ENCODE measurements around the gene KLHL29.

KLHL29 gene

GRCh38 chr2:23695890-23696751 lies 311.1 kb downstream of the KLHL29 start:
- DNase-seq (ENCODE audit: low read depth), result no peak

- no peak for DNase-seq (ENCODE audit: low read depth)
Measured at GRCh38 chr2:23696752-23697045, 311.7 kb downstream of the KLHL29 start.

GRCh38 chr2:23697256-23698075 lies 312.5 kb downstream of the KLHL29 start:
- DNase-seq (ENCODE audit: low read depth), result no peak

GRCh38 chr2:23698116-23698693 lies 313.2 kb downstream of the KLHL29 start:
- DNase-seq (ENCODE audit: low read depth), result no peak

GRCh38 chr2:23698721-23699579 lies 314.0 kb downstream of the KLHL29 start:
- no peak for DNase-seq (ENCODE audit: low read depth)

DNA sequence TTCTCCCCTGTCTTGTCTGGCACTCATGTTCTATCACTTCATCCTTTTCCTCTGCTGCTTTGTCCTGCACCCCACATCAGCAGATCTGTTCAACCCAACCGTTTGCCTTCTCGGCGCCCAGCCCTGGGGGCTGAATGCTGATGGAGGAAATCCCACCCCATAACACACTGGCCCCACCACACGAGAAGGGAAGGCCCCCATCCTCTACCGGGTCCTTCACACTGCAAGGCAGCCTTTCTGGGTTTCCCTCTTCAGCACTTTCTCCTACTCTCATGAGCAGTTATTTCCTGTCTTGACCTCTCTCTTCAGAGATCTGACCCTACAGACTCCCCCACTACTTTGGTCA lies 314.6 kb downstream of the KLHL29 start:
- DNase-seq (ENCODE audit: low read depth), result no peak

GRCh38 chr2:23700627-23701026 lies 315.6 kb downstream of the KLHL29 start:
- DNase-seq (ENCODE audit: low read depth), result no peak

- no peak for DNase-seq (ENCODE audit: low read depth)
Measured at GRCh38 chr2:23703037-23703582, 318.1 kb downstream of the KLHL29 start.

- DNase-seq (ENCODE audit: low read depth), result no peak
Measured at GRCh38 chr2:23703583-23704385, 318.8 kb downstream of the KLHL29 start.

DNA sequence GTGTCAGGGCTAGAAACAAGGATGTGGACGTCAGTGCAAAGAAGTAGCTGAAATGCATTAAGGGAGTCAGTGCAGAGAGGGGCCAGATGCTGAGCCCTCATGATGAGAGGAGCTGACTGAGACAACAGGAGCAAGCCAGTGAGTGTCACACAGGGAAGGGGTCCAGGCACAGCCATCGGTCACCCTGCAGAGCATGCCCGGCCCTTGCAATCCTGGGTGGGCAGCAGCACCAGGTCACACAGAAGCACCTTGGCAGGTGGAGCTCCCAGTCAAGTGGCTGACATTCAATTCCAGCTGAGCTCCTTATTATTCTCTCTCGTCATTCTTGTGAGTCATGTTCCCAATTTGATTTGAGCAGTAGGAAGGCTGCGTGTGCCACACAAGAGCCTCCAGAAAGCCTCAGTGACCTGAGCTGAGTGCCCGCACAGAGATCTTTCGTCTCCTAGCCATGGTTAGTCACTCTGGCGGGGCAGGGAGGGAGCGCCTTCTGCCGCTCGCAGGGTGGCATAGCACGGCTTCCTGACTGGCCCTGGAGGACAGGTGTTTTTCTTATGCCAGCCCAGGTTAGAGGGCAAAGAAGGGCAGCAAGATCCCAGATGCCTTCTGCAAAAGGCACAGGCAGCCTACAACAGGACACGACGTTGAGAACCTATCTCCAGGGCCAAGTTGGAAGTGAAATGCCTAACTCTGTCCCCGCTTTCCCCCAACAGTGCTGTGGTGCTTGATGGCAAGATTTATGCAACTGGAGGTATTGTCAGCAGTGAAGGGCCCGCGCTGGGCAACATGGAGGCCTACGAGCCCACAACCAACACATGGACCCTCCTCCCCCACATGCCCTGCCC lies 321.0 kb downstream of the KLHL29 start:
- no peak for DNase-seq (ENCODE audit: low read depth)

DNA sequence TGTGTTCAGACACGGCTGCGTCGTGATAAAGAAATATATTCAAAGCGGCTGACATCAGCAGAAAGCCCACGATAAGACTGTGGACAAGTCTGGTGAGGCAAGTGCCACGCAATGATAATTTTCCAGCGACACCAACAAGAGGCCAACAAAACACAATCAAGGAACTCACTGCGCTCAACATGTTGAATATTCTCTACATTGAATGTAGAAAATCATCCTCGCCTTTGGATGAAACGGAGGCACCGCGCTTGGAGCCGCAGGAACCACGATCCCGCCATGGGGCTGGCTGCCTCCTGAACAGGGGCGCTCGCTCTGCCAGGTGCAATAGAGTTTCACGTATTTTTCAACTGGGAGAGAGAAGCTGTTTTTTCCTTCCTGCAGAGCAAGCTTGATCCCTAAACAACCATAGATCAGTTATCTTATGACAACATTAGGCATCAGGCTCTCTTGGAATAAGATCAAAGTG lies 321.7 kb downstream of the KLHL29 start:
- no peak for DNase-seq (ENCODE audit: low read depth)

DNA sequence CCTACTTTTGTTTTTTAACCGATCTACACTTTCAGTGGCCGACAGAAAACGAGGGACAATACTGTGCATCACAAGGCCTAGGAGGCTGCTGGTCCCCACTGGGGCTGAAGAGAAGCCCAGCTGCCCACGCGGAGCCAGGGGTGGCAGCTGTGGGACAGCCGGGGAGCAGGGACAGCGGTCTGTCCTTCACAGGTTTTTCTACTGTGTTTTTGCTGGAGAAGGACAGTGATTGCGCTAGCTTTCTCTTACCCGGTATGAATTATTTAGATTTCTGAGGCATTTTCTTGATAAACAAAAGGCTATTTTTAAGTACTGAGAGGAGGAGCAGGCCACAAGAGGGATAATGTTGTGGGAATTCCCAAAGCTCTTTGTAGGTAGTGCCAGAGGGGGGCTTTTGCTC lies 322.1 kb downstream of the KLHL29 start:
- DNase-seq (ENCODE audit: low read depth), result no peak

DNA sequence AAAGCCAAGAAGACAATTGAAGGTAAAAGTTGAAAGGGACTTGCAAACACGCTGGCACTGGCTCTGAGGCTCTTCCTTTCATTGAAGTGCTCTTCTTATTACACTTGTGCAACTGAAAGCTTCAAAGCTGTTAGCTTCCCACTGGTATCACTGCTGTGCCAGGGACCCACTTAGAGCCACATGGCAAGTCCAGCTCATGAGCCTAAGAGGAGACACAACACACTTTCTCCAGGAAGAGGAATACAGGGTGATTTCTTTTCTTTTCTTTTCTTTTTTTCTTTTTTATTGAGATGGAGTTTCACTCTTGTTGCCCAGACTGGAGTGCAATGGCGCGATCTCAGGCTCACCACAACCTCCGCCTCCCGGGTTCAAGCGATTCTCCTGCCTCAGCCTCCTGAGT lies 323.8 kb downstream of the KLHL29 start:
- no peak for DNase-seq (ENCODE audit: low read depth)

GRCh38 chr2:23709311-23709710 lies 324.3 kb downstream of the KLHL29 start:
- no peak for DNase-seq (ENCODE audit: low read depth)

DNA sequence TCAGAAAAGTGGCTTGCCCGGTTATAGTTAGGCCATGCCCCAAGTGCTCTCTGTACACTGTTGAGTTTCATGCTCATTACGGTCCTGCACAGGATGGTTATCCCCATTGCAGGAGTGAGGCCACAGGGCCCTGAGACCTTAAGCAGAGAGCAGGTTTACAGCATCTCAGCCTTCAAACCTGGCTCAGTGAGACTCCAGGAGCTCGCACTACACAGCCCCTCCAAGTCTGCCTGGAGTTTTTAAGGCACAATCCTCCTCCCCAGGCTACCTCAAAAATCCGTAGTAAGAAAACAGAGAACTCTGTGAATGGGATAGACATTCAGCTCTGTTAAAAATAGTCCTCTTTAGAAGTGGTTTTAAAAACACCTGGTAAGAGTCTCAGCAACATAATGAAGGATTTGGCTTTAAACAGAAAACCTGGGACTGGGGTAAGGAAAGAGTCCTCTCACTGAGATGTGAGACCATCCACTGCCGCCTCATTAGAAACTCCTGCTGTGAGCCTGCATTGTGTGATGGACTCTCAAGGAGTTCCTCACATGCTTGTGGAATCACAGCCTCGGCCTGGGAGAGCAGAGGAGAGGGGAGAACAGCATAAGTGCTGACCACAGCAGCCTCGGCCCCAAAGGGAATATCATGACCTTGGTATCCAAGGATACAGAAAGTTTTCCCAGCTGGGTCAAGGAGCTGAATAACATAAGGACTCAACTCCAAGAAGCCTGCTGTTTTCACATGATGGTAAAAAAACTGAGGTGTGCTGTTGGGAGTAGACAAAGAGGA lies 327.2 kb downstream of the KLHL29 start:
- DNase-seq (ENCODE audit: low read depth), result no peak

DNA sequence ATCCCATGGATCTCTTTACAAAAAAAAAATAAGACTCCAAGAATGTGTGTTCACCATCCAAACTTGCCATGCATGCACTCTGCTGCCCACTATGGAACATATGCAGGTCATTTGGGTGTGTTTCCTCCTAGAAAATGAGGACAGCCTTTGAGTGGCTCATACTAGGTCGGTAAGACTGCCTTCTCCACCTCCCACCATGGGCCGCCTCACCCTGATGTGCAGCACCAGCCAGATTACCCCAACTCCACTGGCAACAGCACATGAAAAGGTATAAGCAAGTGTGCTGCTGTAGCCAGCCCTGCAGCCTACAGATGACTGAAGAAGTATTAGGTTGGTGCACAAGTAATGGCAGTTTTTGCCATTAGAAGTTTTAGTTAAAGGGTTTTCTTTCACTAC lies 327.8 kb downstream of the KLHL29 start:
- no peak for DNase-seq (ENCODE audit: low read depth)

- DNase-seq (ENCODE audit: low read depth), result no peak
Measured at GRCh38 chr2:23713351-23713750, 328.4 kb downstream of the KLHL29 start.

DNA sequence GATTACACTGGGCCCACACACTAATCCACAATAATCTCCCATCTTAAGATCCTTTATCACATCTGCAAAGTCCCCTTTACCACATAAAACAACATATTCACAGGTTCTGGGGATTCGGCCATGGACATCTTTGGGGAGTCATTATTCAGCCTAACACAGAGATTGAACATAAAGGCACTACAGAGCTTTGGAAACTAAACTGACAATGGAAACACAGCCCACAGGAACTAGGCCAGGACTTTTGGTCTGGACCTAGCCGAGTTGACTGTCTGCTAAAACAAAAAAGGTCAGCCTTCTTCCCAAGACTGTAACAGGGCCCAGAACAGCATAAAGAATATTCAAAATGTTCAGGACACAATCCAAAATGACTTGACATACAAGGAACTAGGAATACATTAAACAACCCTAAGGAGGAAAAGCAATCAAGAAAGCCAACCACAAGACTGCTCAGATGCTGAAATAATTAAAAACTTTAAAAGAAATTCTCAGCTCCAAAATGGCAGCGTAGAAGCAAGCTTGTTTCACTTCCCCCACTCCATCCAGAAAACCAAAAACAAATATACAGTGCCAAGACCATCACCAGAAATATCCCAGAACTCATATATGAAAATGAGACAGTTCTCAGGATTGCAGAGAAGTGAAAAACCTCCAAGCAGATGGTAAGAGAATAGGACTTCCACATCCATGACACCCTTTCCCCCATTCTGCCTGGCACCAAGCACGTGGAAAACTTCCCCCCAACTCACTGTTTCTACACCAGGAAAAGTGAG lies 334.1 kb downstream of the KLHL29 start:
- DNase-seq (ENCODE audit: low read depth), result no peak

All from stimulated activated CD8-positive, alpha-beta memory T cell treated with anti-CD3 and anti-CD28 coated beads, Interleukin-7, amount 100 ng/mL, for 24 hours (primary cell).